DND-41 (cell line): ENCODE results near the gene PDE6A.

Source experiments
- ATAC-seq: fragments of 200-7000 bp; cut with Tn5 transposase; 3 replicates; pipeline ENCODE4 v1.9.1; 2021; ENCODE audit warnings: low read depth; ENCODE audit not compliant: insufficient read depth
- DNase-seq: peaks from one replicate; pipeline ENCODE4 v3.0.0-alpha.2; 2020
- H2AFZ ChIP-seq: 2 replicates; pipeline ENCODE4 v1.6.0; 2012; ENCODE audit warnings: low read depth, low read length
- H3K27ac ChIP-seq: 2 replicates; pipeline ENCODE4 v1.5.1; 2012; ENCODE audit warnings: low read length, inconsistent platforms
- H3K27me3 ChIP-seq: fragments of 200-600 bp; sonication (generic); 2 replicates; pipeline ENCODE4 v1.6.0; 2012; ENCODE audit warnings: low read length, mild to moderate bottlenecking, inconsistent platforms; ENCODE audit not compliant: insufficient read depth, poor library complexity
- H3K36me3 ChIP-seq: 2 replicates; pipeline ENCODE4 v1.5.1; 2012; ENCODE audit warnings: low read length, inconsistent platforms; ENCODE audit not compliant: insufficient read depth
- H3K4me1 ChIP-seq: 2 replicates; pipeline ENCODE4 v1.5.1; 2012; ENCODE audit warnings: mild to moderate bottlenecking, low read length; ENCODE audit not compliant: insufficient read depth
- H3K4me2 ChIP-seq: 2 replicates; pipeline ENCODE4 v1.6.0; 2012; ENCODE audit warnings: mild to moderate bottlenecking, moderate library complexity, low read length, inconsistent platforms; ENCODE audit not compliant: insufficient read depth
- H3K4me3 ChIP-seq, 2 experiments: fragments of 200-600 bp in 1 of 2; shearing (Covaris generic) in 1 of 2; 2 replicates each; pipeline ENCODE4 v1.5.1; 2012 to 2016; ENCODE audit warnings: inconsistent platforms in 2 of 2, low read length in 2 of 2, mild to moderate bottlenecking in 2 of 2, low read depth in 1 of 2, moderate library complexity in 1 of 2
- H3K79me2 ChIP-seq: 2 replicates; pipeline ENCODE4 v1.6.0; 2012; ENCODE audit warnings: low read length, inconsistent platforms; ENCODE audit not compliant: insufficient read depth
- H3K9ac ChIP-seq: 2 replicates; pipeline ENCODE4 v1.6.0; 2012; ENCODE audit warnings: low read depth, mild to moderate bottlenecking, inconsistent platforms, low read length, moderate library complexity
- H3K9me3 ChIP-seq: 2 replicates; pipeline ENCODE4 v1.5.1; 2012; ENCODE audit warnings: low read length, moderate library complexity, mild to moderate bottlenecking, inconsistent platforms; ENCODE audit not compliant: insufficient read depth, severe bottlenecking
- H4K20me1 ChIP-seq: 2 replicates; pipeline ENCODE4 v1.6.0; 2012; ENCODE audit warnings: low read length; ENCODE audit not compliant: insufficient read depth
- EZH2 ChIP-seq: IDR thresholded peaks from 3 replicates; pipeline ENCODE4 v1.6.1; 2012; ENCODE audit warnings: borderline replicate concordance, low read depth, mild to moderate bottlenecking, moderate library complexity, low read length, inconsistent platforms; ENCODE audit not compliant: severe bottlenecking
- TF ChIP-seq, protein P1 (sequence below): IDR thresholded peaks from 2 replicates; pipeline ENCODE4 v1.5.1; 2012; ENCODE audit warnings: borderline replicate concordance, low read length, moderate library complexity, mild to moderate bottlenecking; ENCODE audit not compliant: poor library complexity, severe bottlenecking; ENCODE audit errors: extremely low read depth

Gene PDE6A

DNA sequence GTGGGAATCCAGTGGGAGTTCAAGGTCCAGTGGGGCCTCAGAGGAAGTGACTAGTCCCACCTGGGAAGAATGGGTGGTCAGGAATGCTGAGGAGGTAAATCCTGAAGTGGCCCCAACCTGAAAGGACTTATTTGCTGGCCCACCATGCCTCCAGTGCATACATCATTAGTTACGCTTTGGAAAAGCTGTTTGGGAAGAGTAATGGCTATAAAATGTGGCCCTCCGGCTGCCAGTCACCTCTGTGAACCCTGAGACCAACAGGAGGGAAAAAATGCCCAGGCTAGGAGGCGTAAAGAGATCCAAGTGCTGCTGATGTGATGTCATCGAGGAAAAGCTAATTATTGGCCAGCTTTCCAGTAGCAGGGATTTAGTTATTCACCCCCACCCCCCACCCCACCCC, 13.3 kb upstream of the PDE6A start:
- Histone ChIP-seq H3K4me2 (no peak overlapping the region), H4K20me1 (no peaks in the 10 kb centered on the region), H3K9me3 (no peaks in the 10 kb centered on the region), H3K27ac (no peak overlapping the region), H3K4me3 (no peak overlapping the region), H3K4me1 (peaks cover 26% of the 10 kb centered on the region), H3K36me3 (no peaks in the 10 kb centered on the region), H2AFZ (no peak overlapping the region), H3K27me3 (no peaks in the 10 kb centered on the region), H3K79me2 (peaks cover 12% of the 10 kb centered on the region), H3K9ac (no peak overlapping the region)
- DNase-seq (no peak), ATAC-seq (no peak)
- no peak for TF ChIP-seq EZH2
- TF ChIP-seq, protein P1, sequence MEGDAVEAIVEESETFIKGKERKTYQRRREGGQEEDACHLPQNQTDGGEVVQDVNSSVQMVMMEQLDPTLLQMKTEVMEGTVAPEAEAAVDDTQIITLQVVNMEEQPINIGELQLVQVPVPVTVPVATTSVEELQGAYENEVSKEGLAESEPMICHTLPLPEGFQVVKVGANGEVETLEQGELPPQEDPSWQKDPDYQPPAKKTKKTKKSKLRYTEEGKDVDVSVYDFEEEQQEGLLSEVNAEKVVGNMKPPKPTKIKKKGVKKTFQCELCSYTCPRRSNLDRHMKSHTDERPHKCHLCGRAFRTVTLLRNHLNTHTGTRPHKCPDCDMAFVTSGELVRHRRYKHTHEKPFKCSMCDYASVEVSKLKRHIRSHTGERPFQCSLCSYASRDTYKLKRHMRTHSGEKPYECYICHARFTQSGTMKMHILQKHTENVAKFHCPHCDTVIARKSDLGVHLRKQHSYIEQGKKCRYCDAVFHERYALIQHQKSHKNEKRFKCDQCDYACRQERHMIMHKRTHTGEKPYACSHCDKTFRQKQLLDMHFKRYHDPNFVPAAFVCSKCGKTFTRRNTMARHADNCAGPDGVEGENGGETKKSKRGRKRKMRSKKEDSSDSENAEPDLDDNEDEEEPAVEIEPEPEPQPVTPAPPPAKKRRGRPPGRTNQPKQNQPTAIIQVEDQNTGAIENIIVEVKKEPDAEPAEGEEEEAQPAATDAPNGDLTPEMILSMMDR, result no peak

DNA sequence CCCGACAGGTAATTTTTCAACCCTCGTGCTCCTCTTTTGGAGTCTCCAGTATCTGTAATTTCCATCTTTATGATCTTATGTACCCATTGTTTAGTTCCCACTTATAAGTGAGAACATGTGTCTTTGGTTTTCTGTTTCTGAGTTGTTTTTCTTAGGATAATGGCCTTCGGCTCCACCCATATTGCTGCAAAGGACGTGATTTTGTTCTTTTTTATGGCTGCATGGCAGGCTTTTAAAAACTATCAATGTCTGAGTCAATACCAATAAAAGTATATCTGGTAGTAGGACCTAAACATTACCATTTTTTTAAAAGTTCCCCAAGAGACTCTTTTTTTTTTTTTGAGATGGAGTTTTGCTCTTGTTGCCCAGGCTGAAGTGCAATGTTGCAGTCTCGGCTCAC, 12.1 kb upstream of the PDE6A start:
- Histone ChIP-seq H3K4me2 (no peak overlapping the region), H3K27ac (no peak overlapping the region), H3K9me3 (no peaks in the 10 kb centered on the region), H3K9ac (no peak overlapping the region), H4K20me1 (no peaks in the 10 kb centered on the region), H3K27me3 (no peaks in the 10 kb centered on the region), H3K79me2 (peaks cover 8% of the 10 kb centered on the region), H3K36me3 (no peaks in the 10 kb centered on the region), H2AFZ (no peak overlapping the region), H3K4me1 (peaks cover 17% of the 10 kb centered on the region), H3K4me3 (no peak overlapping the region)
- ATAC-seq (no peak), DNase-seq (no peak)
- TF ChIP-seq, protein P1, result no peak
- no peak for TF ChIP-seq EZH2

DNA sequence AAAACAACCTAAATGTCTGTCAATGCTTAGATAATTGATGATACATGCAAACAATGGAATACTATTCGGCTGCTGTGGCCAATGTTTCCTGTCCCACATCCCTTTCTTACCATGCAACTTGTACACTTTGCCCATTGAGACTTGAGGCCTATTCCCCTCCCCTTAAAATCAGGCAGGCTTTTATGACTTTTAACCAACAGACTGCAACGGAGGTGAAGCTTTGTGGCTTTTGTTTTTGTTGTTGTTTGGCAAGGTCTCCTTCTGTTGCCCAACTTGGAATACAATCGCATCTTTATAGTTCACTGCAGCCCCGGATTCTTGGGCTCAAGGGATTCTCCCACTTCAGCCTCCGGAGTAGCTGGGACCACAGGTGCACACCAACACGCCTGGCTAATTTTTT, 10.2 kb upstream of the PDE6A start:
- Histone ChIP-seq H3K9me3 (no peaks in the 10 kb centered on the region), H3K4me3 (no peak overlapping the region), H4K20me1 (no peaks in the 10 kb centered on the region), H3K9ac (no peak overlapping the region), H3K27ac (no peak overlapping the region), H3K79me2 (no peaks in the 10 kb centered on the region), H3K36me3 (no peaks in the 10 kb centered on the region), H3K4me1 (peaks cover 5% of the 10 kb centered on the region), H3K4me2 (no peak overlapping the region), H2AFZ (no peak overlapping the region), H3K27me3 (peaks cover 6% of the 10 kb centered on the region)
- DNase-seq (no peak), ATAC-seq (no peak)
- TF ChIP-seq, protein P1, result no peak
